Putamen (tissue), 1 donor: ENCODE results near the gene CLCN3.
A peak's percentile ranks its signal among the peaks of the same experiment; 100 is the strongest.
"Not testable (repeated sequence)": the region's sequence is repeated elsewhere in the genome, so short reads cannot be mapped to it uniquely, and the experiment has no call there.

Source experiments
- DNase-seq: peaks from one replicate; pipeline ENCODE4 v3.0.0-alpha.2; 2016; ENCODE audit warnings: low spot score

The CLCN3 gene

DNA sequence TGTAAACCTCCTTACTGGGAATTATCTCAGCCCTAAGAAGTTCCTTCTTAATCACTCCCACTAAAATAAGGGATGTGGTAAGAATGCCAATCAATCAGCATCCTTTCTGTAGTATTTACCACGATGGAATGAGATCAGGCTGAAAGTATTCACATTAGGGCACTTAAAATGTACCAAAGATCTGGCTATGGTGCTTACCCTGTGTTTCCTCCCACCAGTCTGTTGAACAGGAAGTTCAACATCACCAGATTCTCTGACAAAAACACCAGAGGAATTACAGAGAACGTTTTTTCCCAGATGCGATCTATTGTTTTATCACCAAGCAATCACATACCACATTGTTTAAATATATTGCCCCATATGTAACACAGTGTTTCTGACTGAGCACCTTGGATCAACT, 2.1 kb upstream of the CLCN3 start:
- no peak for DNase-seq

DNA sequence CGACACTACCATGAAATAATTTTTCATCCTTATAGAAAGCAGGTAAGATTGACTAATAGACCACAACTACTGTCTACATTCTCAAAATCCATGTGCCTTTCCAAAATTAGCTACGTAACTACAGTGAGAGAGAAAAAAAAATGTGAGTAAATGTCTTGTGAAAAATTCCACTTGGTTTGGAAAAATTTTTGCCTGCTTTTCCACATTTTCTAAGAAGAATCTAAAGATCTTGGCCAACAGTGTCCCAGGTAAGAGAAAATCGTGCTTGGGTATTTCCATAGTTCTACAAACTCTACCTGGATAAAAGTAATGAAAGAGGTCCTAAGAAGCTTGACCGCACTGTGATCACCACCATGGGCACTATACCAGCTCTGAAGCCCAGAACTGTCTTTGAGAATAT, 1.4 kb upstream of the CLCN3 start:
- no peak for DNase-seq

DNA sequence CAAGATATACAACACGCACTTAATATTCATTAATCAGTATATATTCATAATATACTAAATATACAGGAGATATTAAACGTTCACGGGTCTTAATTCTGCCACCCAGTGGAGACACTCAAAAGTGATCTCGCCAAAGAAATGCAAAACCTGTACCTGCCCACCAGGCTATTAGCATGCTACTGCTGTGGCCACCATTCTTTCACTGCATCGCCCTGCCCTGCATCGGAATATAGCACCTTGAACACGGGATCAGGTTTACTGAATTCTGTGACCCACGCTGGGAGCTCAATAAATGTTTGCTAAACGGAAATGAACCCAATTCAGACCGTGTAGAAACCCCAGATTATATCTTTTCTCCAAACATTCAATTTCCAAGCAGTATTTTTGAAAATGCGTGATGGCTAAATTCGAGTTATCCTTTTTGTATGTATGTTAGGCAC, 840 bp upstream of the CLCN3 start:
- peak; percentile 59 for DNase-seq

DNA sequence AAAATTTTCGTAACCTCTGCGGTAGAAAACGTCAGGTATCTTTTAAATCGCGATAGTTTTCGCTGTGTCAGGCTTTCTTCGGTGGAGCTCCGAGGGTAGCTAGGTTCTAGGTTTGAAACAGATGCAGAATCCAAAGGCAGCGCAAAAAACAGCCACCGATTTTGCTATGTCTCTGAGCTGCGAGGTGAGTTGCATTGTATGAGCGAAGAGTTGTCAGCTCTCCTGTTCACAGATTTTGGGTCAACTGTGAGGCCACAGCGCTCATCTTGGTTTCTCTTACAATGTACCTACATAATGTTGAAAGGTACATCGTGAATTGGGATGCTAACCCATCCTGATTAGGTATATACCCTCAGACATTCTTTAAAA, 486 bp downstream of the CLCN3 start:
- no peak for DNase-seq

DNA sequence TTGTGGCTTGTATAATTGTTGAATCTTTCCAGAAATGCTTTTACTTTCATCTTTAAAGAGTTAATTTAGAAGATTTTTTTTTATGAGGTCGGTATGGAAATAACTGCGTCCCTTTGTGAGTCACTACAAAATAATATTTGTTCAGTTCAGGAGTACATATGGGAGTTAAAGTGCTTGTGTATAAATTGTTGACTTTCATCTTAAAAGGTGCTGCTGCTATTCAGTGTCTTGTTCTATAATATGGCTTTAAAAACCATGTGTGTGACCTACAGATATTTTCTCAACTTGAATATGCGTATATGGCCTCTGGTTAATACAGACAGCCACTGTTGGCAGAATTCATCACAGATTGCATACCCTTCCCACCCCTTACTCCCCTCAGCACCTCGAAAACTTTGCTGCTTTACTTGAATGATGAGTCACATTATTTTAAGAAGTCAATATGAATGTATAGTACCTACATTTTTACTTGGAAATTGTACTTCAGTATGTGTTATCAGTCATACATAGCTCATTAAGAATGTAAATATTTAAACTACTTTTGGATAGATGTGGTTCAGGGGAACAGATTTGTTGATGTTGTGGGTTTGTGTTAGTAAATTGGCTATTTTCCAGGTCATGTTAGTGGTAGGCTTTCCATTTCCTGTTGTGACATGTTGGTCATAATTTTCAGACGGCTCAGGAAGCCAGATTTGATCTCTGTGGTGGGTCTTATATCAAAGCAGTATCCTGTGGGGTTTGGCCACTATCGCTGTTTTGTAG, 1.5 kb downstream of the CLCN3 start:
- no peak for DNase-seq

DNA sequence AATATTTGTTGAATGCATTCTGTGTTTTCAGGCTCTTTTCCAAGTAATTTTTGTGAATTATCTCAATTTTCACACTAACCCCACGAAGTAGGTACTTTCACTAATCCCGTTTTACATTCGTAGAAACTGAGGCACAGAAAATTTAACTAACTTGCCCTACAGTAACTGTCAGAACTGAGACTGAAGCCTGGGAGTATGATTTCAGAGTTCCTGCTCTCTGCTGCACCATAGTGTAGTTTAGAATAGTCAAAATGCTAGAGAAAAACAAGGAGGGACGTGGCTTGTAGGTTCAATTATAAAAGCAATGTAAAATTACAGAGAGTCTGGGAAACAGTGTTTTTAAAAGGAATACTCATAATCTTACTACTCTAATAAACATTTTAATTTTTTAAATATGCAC, 2.2 kb downstream of the CLCN3 start:
- DNase-seq: no peak

DNA sequence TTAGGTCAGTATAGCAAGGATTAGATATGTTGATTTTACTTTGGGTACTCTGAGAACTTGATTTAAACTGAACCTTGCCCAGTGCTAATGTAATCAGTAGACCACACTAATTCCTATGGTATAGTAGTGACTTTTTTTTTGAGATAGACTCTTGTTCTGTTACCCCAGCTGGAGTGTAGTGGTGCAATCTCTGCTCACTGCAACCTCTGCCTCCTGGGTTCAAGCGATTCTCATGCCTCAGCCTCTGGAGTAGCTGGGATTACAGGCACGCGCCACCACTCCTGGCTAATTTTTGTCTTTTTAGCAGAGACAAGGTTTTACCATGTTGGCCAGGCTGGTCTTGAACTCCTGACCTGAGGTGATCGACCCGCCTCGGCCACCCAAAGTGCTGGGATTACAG, 3.6 kb downstream of the CLCN3 start:
- DNase-seq: not testable (repeated sequence)

DNA sequence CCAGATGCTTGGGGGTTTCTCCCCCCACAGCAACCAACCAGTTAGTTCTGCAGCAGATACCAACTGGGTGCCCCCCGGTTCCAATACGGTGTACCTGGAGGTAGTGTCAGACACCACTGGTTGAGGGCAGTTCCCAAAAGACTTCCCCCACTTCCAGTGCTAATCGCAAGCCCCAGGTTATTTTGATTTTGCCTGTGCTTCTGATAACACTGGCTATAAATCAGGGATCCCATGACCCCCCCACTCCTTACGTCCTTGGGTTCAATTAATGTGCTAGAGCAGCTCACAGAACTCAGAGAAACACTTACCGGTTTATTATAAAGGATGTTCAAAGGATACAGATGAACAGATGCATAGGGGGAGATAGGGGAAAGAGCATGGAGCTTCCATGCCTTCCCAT, 5.5 kb downstream of the CLCN3 start:
- no peak for DNase-seq

DNA sequence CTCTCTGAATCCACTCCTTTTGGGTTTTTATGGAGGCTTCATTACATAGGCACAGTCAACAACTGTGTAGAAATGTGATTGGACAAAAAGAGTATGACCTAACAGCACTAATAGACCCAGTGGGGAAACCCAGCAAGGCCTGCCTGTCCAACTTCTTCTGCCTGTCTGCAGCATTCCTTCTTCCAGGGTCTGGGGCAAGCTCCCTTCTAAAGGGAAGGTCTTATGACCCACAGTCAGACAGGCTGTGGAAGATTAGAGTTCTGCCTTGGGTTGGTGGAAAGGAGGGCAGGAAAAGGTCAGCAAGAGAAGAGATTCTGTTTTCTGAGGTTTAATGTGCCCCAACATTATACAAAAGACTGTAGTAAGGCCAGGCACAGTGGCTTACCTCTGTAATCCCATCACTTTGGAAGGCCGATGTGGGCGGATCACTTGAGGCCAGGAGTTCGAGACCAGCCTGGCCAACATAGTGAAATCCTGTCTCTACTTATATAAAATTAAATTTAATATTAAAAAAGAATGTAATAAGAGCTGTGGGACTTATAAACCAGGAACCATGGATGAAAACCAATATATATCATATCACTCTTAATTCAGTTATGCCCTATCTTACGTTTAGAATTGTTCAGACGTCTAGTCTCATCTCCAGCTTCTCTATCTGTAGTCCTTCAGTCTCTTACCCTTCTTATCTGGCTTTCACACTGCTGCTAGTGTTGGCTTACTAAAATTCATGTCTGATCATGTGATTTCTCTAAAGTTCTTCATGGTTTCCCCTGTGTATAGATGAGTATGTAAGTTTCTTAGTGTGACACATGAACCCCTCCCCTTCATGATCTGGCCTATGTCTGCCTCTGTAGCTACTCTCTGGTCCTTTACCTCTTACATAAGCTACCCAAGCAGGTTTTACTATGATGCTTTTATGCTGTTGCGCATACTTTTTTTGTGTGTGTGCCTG, 6.2 kb downstream of the CLCN3 start:
- no peak for DNase-seq

DNA sequence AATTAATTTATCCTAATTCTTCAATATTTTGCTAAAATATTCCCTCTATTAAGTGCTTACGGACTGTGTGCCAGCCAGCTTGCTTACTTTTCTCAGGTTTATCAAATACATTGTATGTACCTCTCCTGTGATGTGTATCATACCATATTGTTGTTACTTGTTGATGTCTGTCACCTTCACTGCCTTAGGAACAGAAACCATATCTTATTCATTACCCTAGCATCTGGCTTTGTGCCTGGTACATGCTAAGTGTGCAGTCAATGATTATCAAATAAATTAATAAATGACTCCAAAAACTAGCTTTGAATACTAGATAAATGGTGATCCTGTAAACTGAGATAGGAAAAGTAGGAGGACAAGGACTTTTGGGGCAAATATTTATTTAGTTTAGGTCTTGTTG, 6.9 kb downstream of the CLCN3 start:
- no peak for DNase-seq

DNA sequence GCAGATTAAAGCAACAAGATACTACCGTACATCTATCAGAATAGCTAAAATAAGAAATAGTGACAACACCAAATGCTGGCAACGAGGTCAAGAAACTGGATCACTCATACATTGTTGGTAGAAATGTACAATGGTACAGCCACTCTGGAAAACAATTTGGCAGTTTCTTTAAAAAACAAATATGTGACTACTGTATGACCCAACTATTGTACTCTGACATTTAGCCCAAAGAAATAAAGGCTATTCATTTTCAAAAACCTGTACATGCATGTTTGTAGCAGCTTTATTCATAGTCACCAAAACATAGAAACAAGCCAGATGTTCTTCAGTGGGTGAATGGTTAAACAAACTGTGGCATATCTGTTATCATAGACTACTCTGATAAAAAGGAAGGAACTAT, 8.2 kb downstream of the CLCN3 start:
- DNase-seq: no peak

DNA sequence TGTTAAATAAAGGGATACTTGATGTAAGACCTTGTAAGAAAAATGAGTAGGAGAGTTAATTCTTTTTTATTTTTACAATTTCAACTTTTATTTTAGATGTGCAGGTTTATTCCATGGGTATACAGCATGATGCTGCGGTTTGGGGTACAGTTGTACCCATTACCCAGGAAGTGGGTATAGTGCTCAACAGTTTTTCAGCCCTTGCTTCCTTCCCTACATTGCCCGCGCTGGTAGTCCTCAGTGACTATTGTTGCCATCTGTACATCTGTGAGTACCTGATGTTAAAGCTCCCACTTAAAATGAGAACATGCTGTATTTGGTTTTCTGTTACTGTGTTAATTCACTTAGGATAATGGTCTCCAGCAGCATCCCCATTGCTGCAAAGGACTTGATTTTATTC, 9.7 kb downstream of the CLCN3 start:
- no peak for DNase-seq

DNA sequence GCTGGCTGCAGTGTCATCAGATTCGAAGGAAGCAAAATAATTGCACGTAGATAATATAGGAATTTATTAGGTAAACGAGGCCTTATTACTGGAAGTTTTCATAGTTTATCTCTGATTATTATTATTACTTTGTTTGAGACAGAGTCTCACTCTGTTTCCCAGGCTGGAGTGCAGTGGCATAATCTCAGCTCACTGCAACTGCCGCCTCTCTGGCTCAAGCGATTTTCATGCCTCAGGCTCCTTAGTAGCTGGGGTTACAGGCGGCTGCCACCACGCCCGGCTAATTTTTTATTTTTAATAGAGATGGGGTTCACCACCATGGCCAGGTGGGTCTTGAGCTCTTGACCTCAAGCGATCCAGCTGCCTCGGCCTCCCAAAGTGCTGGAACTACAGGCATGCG, 12.5 kb downstream of the CLCN3 start:
- DNase-seq: no peak

DNA sequence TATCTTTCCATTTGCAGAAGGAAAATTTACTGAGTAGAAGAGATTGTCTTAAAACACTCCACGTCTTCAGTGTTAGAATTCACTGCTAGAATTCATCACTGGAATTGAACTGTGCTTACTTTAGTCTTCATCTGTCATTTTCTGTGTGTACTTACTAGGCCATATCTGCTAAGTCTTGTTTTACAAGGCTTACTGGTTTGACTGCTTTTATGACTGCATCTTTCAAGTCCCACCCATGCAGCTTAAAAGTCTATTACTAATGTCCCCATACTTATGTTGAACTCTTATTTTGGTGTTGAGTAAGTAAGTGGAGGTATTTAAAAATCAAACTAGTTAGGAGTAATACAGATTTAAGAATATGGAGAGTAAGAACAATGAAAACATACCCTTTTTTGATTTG, 14.6 kb downstream of the CLCN3 start:
- no peak for DNase-seq

DNA sequence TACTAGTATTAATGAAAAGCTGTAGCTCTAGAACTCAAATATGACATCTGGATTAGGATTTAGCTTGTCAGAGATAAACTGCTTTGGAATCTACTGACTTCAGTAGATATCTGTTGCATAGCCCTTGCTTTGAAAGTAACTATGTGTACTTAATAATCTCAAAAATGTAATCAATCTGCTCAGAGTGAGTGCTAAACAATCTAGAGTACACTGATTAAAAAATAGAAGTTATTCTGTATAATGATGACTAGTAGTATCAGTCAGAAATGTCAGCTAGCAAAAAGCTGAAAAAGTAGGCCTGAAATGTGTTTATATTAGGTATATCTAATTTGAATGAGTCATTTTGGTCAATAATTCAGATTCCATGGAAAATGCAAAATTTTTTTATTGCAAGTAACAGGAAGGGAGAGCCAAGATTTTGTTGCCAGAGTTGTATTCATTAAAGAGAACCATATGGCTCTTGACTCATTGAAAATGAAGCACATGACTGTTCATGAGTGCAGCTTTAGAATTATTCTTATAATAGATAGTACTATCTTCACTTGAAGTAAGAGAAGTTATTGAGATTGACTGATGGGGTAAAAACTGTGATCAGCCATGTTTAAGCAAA, 20.0 kb downstream of the CLCN3 start:
- no peak for DNase-seq

DNA sequence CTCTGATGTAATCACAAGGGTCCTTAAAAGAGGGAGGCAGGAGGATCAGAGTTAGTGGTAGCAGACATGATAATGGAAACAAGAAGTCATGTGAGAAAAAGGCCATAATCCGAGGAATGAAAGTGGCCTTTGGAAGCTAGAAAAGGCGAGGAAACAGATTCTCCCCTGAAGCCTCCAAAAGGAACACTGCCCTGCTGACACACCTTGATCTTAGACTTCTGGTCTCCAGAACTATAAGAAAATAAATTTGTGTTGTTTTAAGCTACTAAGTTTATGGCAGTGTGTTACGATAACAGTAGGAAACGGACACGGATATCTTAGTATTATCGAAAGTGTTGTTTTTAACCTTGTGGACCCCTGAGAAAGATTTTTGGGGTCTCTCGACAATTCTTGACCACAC, 24.4 kb downstream of the CLCN3 start:
- DNase-seq: no peak

DNA sequence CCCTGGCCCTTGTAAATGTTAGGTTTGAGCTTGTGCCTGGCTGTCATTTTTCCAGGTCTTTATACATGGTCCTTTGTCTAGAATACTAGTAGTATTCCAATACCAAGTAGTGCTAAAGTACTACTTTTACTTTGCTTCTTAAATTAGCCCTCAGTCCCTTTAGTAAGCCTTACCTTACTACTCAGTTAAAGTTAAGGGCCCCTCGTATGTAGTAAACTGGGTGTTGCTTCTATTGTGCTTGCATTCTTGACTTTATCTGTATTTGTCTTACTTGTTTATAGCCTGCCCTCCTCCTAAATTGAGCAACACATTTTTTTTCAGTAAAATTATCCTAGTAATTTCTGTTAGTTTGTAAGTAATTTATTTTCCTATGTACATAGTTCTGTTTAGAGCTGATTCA, 25.2 kb downstream of the CLCN3 start:
- DNase-seq: no peak

DNA sequence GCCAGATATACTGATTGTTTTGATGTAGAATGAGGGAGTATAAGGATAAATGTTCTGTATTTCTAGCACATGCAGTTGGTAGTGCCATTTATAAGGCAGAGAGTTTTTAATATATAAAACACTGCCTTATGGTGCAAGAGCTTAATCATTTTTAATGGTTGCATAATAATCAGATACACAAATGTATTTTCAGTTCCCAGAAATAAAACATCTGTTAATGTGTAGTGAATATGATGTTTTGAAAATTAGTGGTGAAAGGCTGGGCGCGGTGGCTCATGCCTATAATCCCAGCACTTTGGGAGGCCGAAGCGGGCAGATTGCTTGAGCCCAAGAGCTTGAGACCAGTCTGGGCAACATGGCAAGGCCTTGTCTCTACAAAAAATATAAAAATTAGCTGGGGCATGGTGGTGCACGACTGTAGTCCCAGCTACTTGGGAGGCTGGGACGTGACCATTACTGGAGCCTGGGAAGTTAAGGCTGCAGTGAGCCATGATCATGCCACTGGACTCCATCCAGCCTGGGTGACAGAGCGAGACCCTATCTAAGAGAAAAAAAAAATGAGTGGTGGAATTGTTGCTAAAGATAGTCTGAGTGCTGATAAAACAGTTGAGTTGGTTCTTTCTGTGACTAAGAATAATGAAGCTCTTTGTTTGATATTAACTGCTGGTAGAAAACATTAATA, 29.3 kb downstream of the CLCN3 start:
- no peak for DNase-seq

DNA sequence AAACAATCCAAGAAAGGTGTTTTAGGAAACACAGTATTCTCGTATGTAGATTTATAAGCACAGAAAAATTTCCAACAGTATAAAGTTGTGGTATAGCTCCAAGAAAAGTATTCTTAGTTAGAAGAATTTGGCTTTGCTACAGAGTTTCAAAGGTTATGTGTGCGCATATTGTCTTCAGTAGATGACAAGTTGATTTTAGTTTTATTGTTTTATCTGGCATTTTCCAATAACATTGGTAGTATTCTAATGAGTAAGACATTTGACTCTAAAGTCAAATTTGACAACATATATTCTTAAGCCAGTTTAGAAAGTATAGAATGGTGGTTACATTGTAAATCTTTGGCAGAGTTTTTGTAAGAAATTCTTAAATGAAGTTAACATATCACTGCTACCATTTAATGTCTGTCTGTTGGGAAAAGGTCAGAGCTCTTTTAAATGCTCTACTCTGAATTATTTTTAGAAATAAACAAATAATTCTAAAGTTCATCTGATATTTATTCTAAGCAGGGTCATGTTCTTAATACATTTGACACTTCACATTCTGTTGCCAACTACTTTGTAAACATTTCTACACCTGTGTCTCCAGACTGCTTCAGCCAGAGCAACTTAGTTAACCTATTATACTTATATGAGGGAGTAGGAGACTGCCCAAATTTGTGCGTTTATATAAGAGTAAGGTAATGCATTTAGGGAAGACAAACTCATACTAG, 30.0 kb downstream of the CLCN3 start:
- DNase-seq: no peak

DNA sequence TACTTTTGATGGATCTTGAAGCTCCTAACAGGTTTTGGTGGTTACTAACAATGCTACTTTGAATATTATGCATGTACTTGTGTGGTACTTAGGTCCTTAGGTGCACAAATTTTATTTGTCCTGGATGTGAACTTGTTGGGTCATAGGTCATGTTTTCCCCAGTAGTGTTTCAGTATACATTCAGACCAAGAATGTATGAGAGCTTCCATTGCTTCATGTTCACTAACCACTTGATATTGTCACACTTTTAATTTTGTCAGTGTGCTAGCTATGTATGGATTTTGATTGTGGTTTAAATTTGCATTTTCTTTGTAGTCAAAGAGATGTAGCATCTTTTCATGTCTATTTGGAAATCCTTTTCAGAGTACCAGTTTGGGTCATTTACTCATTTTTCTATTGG, 32.2 kb downstream of the CLCN3 start:
- no peak for DNase-seq

DNA sequence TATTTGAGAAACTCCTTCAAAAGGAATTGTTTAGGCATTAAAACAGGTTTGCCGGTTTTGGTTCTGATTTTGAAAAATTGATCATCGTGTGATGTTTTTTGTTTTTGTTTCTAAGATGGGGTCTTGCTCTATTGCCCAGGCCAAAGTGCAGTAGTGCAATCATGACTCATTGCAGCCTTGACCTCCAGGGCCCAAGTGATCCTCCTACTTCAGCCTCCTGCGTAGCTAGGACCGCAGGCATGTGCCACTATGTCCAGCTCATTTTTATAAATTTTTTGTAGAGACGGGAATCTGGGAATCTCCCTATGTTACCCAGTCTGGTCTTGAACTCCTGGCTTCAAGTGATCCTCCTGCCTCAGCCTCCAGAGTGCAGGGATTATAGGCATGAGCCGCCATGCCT, 35.0 kb downstream of the CLCN3 start:
- no peak for DNase-seq
